KOPT-K1 (cell line): Measurements from ENCODE around the gene RBM7.

Source experiments
- H3K27ac ChIP-seq: fragments of 200-600 bp; sonication (generic); 2 replicates; pipeline ENCODE4 v1.5.1; 2016; ENCODE audit warnings: antibody characterized with exemption, mild to moderate bottlenecking, low read depth, low read length; ENCODE audit not compliant: poor library complexity, severe bottlenecking
- H3K36me3 ChIP-seq: fragments of 200-600 bp; sonication (generic); 2 replicates; pipeline ENCODE4 v1.5.1; 2017; ENCODE audit warnings: antibody characterized with exemption, mild to moderate bottlenecking, low read length, moderate library complexity; ENCODE audit not compliant: insufficient read depth
- H3K9me3 ChIP-seq: fragments of 200-600 bp; sonication (generic); 2 replicates; pipeline ENCODE4 v1.5.1; 2017; ENCODE audit warnings: antibody characterized with exemption, low read length, mild to moderate bottlenecking; ENCODE audit not compliant: insufficient read depth, poor library complexity, severe bottlenecking

RBM7 gene

DNA sequence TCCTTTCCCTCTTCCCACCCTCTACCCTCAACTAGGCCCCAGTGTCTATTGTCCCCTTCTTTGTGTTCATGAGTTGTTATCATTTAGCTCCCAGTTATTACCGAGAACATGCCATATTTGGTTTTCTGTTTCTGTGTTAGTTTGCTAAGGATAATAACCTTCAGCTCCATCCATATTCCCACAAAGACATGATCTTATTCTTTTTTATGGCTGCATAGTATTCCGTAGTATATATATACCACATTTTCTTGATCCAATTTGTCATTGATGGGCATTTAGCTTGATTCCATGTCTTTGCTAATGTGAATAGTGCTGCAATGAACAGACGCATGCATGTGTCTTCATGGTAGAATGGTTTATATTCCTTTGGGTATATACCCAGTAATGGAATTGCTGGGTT is 18.0 kb upstream of the RBM7 start:
- peaks cover 6% of the 10 kb centered on the region for H3K9me3 ChIP-seq
- no peak overlapping the region for H3K27ac ChIP-seq
- no peaks in the 10 kb centered on the region for H3K36me3 ChIP-seq

DNA sequence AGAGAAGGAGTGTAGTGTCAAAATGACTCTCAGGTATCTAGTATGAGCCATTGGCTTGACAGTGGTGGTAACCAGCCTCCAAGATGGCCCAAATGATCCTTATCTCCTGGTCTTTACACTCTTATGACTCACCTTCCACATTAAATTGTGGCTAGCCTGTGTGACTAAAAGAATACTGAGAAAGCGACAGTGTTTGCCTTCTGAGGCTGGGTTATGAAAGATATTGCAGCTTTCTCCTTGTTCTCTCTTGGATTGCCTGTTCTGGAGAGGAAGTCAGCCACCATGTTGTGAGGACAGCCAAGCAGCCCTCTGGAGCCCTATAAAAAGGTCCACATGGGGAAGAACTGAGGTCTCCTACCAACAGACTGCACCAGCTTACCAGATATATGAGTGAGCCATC is 16.0 kb upstream of the RBM7 start:
- peaks cover 6% of the 10 kb centered on the region for H3K9me3 ChIP-seq
- no peaks in the 10 kb centered on the region for H3K36me3 ChIP-seq
- H3K27ac ChIP-seq, result no peak overlapping the region

DNA sequence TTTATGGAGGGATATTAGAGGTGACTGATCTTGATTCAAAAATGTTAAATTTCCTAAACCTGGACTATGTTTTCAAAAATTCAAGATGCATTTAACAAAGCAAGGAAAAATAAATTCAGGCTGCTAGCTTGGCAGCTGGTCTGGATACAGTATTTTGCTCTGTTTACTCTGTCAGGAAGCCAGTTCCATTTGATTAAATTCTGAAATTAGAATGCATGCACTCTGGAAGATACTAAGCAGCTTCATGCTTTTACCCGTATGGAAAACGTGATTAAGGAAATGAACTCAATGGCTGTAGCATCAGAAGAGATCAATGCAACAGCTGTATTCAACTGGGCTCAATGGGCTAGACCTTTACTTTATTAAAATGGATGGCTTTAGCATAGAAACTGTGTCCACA is 14.3 kb upstream of the RBM7 start:
- Histone ChIP-seq H3K9me3 (peaks cover 6% of the 10 kb centered on the region), H3K36me3 (no peaks in the 10 kb centered on the region), H3K27ac (no peak overlapping the region)

DNA sequence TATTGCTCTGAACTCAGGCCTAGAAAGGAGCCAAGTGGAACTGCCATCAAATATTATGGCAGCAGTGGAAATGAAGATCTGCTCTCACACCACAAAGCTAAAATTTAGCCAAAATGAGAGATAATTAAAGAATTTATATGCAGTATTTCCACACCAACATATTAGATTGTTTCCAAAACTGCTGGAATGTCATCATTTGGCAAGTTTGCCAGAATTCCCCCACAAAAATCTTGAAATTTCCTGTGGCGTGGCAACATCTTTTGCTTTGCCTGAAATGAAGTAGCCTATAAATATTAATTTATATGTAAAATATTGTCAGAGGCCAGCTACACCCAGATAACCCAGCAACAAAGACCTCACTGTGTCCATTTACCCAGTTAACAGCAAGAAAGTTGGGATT is 13.9 kb upstream of the RBM7 start:
- Histone ChIP-seq H3K27ac (no peak overlapping the region), H3K36me3 (no peaks in the 10 kb centered on the region), H3K9me3 (peaks cover 6% of the 10 kb centered on the region)

DNA sequence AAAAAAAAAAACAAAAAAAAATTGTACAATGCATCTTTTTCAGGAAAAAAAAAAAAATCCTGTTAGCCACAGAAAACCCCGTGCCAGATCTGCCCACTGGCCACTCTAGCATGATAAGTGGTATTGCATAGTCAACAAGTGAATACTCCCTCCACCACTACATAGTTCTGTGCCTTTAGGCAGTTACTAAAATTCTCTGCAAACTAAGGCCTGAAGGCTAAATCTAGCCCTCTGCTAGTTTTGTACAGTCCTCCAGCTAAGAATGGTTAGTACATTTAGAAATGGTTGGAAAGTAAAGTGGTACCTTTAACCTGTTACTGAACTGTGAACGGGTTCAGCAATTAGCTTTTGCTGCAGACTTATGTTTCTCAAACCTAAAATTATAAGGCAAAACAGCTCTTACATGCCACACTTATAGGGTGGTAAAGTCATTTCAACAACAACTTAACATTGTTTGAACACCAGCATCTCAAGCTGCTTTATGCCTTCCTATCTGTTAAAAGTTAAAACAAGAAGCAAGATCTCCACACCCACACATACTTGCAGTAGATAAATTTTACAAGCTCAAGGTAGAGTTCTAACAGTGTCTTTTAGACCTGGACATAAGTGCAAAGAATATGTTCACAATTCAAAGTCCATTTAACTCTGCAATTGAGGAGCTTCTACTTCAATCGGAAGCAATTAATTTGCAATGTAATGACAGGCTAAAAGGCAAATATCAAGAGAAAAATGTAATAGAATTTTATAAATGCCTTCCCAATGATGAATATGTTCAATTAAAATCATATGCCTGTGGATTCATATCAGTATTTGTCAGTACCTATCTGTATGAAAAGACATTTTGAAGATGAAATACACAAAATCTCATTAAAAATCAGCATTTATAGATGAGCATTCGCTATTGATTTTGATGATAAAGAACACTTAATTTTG is 7.5 kb upstream of the RBM7 start:
- no peaks in the 10 kb centered on the region for H3K9me3 ChIP-seq
- no peaks in the 10 kb centered on the region for H3K36me3 ChIP-seq
- H3K27ac ChIP-seq, result no peak overlapping the region

DNA sequence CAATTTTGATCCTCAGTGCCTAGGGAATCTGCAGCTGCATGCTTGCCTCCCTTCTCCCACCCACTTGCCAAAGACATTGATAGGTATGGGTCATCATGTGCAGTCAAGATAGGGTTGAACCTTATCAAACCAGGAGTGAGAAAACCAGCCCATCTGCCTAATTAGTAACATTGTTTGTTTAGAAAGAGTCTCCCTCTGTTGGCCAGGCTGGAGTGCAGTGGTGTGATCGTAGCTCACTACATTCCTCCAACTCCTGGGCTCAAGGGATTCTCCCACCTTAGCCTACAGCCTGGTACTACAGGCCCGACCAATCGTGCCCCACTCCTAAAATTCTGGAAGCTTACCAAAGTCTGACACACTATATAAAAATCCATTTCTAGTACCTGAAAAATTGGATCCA is 4.7 kb upstream of the RBM7 start:
- no peaks in the 10 kb centered on the region for H3K9me3 ChIP-seq
- no peak overlapping the region for H3K27ac ChIP-seq
- no peaks in the 10 kb centered on the region for H3K36me3 ChIP-seq

DNA sequence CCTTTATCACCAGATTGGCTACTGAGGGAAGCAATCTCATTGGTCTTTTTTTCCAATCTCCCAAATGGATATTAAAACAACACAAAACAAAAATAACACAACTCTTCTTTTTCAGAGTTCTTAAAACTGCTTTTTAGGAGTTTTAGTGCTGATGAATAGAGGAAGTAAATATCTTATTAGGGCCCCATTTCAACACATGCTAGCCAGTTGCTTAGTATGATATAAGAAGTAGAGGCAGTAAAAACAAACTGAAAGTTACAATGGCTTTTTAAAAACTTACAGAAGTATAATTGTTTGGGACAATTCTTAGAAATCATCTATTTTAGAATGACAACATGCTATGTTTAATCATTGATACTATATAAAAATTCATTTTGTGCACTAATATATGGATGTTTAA is 3.5 kb upstream of the RBM7 start:
- Histone ChIP-seq H3K9me3 (no peaks in the 10 kb centered on the region), H3K27ac (no peak overlapping the region), H3K36me3 (no peaks in the 10 kb centered on the region)

DNA sequence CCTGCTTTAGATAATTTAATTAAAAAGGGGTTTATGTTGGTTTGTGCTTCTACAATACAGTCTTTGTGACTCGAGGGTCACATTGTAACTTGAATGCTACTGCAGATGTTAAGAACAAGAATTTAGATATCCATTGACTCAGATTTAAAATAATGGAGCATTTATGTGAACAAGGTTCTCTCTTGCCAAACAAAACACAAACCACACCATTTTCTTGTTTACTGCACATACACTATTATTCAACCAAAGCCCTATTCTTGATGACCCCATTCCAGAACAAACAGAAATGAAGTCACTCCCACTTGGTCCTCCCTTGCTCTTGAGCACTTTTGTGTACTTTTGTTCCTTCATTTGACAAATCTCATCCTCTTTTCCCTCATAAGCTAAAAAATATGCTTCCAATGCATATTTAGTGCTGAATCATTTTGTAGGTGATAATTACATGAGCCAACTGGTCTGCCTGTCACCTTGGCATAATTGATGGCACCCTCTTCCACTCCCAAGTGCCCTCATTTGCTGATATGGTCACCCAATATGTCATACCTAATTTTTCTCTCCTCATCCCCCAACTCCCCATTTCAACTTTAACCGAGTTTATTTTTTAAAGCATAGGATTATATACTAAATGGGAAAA is 3.0 kb upstream of the RBM7 start:
- no peaks in the 10 kb centered on the region for H3K9me3 ChIP-seq
- no peak overlapping the region for H3K27ac ChIP-seq

DNA sequence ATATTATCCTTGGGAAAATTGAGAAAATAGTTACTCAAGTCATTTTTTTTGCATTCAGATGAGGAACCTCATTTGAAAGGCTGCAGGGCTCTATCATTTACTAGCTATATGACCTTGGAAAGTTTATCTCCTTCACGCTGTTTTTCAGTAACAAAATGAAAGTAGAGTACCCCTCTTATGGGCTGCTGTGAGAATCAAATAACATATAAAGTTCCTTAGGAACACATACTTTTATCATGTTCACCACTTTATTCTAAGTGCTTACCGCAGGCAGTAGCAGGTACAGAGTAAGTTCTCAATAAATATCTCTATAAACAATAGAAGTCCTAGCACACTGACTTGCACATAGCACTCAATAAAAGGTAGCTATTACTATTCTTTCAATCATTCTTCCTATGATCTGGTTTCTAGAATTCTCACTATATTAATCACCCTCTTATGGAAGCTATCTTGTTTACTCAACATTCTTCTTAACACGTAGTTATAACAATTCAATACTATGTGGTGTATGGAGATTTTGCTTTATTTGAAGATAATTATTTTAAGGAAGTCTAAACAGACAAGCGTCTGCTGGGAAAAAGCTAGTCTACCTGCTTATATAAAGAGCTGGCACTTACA is 2.1 kb upstream of the RBM7 start:
- Histone ChIP-seq H3K27ac (no peak overlapping the region), H3K9me3 (no peaks in the 10 kb centered on the region), H3K36me3 (peaks cover 11% of the 10 kb centered on the region)

More for the DNA sequence above, 3.0 kb upstream of the RBM7 start:
- H3K36me3 ChIP-seq, result peaks cover 1% of the 10 kb centered on the region

DNA sequence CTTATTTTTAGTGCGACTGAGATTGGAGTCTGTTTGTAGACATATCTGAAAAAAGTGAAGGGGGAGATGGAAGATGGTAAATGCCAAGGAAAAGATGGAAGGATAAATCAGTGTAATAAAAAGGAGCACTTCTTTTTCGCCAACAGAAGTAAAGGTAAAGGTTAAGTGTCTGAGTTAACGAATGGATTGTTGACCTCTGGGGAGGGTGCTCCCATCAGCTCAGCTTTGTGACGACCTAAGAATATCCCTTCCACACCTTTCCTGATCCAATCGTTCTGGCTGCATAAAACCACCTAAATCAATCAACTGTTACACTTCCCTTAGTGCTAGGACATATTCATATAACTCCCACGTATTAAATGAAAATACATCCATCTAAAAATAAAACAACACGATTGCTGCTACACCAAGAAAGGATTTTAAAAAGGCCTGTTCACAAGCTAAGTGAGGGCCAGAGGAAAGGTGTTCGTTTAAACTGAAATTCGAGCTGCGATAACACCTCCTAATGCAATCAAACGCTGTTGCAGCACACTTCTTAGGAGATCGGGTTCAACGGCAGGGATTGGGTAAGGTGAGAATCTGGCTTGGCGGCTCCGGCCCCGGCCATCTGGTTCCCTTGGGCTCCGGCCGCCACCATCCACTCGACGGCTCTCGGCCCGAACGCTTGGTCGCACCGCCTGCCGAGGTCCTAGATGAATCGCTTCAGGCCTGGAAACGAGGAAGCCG is 813 bp upstream of the RBM7 start:
- peaks cover 23% of the 10 kb centered on the region for H3K36me3 ChIP-seq
- no peaks in the 10 kb centered on the region for H3K9me3 ChIP-seq
- peak overlapping the region; percentile 90 for H3K27ac ChIP-seq

DNA sequence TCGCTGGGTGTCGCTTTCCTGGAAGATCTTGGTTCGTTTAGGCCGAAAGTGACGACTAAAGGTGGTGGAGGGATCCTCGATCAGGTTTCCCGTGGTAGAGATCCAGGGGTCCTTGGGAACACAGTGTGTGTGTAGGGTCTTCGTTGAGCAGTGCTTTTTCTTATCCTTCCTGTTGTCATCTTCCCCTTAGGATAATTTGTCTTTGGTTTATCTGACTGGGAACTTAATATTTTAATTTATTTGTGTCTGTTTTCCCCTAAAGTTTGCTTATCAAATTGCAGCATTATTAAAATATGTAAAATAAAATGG is 403 bp downstream of the RBM7 start:
- Histone ChIP-seq H3K9me3 (no peaks in the 10 kb centered on the region), H3K27ac (peak overlapping the region; percentile 90), H3K36me3 (peaks cover 35% of the 10 kb centered on the region)

DNA sequence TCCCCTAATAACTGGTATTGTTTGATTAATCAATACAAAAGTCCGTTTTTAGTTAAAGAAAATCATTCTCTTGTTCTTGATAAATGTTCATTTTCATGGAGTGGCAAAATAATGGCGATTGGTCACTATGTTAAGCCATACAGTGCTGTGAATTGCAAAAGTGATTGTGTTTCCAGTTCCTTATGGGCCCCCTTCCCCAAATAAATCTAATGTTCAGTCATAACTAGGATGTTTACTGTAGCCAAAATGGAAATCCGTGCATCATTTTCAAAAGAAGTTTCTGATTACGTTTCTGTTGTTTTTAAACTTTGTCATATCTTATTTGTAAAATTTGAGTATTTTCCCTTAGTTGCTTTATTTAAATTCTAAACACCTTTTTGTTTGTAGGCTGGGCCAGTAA is 845 bp downstream of the RBM7 start:
- peaks cover 40% of the 10 kb centered on the region for H3K36me3 ChIP-seq
- peak overlapping the region; percentile 90 for H3K27ac ChIP-seq
- H3K9me3 ChIP-seq, result no peaks in the 10 kb centered on the region

DNA sequence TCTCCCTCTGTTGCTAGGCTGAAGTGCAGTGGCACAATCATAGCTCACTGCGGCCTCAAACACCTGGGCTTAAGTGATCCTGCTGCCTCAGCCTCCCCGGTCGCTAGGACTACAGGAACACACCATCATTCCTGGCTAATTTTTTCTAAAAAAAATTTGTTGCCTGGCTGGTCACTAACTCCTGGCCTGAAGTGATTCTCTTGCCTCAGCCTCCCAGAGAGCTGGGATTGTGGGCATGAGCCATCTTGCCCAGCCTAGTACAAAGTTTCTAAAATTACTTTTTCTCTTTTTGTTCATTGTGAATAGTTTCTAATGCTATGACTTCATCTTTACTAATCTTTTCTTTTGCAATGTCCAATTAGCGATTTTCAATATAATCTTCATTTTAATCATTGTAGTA is 12.5 kb downstream of the RBM7 start:
- Histone ChIP-seq H3K9me3 (no peaks in the 10 kb centered on the region), H3K27ac (no peak overlapping the region), H3K36me3 (peaks cover 48% of the 10 kb centered on the region)

DNA sequence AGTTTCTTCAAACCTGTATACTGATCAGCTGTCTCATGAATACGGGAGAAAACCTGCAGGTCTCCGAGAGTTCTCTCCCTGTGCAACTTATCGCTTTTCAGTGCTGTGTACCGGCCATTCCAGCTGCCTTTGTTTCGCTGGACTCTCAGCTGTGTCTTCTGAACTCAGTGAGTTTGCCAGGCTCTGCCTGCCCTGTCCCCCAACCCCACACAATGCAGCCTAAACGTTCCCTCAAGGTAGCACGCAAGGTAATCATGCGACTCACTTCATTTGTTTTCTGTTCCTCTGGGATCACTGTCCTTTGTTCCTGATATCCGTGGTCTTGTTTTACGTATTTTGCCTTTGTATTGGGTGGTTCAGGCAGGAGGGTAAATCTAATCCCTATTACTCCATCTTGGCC is 13.5 kb downstream of the RBM7 start:
- Histone ChIP-seq H3K9me3 (no peaks in the 10 kb centered on the region), H3K36me3 (peaks cover 38% of the 10 kb centered on the region), H3K27ac (no peak overlapping the region)

DNA sequence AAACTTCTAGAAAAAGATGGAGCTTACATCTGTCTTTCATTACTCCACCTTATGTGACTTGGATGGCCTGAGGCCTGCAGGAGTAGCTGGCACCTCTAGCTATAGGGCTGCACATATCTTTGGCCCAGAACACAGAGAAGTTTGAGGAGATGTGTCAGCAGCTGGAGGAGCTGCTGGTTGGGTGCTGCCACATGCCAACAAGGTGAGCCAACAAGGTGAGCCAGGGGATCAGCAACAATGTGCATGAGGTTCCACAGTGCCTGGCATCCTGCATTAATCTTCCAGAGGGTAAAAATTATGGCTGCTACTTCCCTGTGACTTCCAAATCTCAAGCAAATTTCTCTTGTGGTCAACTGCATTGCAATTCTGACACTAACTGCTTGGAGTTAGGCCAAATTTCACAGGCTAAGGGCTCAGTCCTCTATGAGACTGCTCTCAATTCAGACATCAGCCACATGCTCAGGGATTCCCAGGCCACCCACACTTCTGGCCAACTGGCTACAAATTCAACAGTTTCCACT is 16.0 kb downstream of the RBM7 start:
- H3K36me3 ChIP-seq, result peaks cover 20% of the 10 kb centered on the region; the same call in 1 of the 2 replicates
- H3K9me3 ChIP-seq, result no peaks in the 10 kb centered on the region
- no peak overlapping the region for H3K27ac ChIP-seq
